ENCODE results near the gene INO80D.
"Not testable (repeated sequence)": the region's sequence is repeated elsewhere in the genome, so short reads cannot be mapped to it uniquely, and the experiment has no call there.

Gene INO80D, protein sequence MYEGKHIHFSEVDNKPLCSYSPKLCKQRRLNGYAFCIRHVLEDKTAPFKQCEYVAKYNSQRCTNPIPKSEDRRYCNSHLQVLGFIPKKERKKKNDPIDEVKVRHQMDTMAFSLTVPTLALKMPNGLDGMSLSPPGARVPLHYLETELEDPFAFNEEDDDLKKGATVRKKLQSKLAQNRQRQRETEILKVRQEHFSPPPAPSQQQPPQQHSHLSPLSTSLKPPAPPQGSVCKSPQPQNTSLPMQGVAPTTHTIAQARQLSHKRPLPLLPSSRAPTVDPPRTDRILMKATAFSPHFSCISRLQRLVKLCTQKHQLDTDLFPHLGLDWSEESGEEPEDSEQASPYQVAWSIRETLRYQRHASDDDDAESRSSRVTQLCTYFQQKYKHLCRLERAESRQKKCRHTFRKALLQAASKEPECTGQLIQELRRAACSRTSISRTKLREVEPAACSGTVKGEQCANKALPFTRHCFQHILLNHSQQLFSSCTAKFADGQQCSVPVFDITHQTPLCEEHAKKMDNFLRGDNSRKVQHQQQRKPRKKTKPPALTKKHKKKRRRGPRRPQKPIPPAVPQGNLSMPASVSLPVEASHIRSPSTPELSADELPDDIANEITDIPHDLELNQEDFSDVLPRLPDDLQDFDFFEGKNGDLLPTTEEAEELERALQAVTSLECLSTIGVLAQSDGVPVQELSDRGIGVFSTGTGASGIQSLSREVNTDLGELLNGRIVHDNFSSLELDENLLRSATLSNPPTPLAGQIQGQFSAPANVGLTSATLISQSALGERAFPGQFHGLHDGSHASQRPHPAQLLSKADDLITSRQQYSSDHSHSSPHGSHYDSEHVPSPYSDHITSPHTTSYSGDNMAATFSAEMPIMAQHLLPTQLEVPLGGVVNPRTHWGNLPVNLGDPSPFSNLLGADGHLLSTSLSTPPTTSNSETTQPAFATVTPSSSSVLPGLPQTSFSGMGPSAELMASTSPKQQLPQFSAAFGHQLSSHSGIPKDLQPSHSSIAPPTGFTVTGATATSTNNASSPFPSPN

DNA sequence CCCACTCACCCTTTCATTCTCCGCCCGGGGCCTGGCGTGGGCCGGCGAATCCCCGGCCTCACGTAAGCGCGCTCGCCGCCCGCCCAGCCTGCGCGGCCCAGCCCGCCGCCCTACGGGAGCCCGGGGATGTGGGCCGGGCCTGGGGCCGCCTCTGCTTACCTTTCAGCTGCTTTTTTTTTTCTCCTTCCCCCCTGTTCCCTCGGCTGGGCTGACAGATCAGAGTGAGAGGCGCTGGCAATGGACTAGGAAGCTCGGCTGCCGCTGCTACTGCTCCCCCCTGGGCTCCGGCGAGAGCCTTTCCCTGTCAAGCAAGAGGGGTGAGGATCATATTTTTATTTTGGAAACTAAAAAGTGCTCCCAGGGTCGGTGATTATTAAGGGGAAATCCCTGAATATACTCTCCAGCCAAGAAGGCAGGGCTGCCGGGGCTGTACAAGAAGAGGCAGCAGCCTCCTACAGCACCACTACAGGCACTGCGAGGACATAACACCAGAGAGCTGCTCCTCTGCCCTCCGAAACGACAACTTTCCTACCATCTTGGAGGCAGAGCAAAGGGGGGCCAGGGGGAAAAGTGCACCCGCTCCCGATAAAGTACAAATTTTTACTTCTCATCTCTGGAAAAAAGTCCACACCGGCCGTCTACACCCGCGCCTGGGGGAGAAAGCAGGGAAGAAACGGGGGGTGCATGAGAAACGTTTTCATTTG is at the start of gene INO80D:
Gene INO80D, minus strand, starts transcription at position 433 of the 704 bp plus-strand sequence. CDS start 23,158 bp downstream, outside the sequence.
- DNase-seq: peak; percentile 60 to 67 (median 64)

GRCh38 chr2:206127656-206128055 is 41.7 kb upstream of the INO80D start:
- no peak for DNase-seq

DNA sequence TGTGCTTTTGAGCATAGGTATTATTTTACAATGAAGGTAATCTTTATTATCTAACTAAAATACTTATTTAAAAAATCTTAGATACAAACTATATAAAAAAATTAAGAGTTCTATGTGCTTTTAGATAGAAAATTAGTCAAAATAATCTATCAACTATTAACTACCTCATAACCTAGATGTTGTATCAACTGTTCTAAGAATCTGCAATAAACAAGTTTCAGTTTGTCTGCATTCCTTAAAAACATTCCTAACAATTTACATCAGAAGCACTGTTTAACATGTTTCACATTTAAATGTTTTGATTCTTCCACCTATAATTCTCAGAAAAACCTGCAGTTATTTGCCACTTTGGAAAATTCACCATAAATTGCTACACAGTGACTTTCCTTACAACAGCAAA is 39.9 kb upstream of the INO80D start:
- no peak for DNase-seq

DNA sequence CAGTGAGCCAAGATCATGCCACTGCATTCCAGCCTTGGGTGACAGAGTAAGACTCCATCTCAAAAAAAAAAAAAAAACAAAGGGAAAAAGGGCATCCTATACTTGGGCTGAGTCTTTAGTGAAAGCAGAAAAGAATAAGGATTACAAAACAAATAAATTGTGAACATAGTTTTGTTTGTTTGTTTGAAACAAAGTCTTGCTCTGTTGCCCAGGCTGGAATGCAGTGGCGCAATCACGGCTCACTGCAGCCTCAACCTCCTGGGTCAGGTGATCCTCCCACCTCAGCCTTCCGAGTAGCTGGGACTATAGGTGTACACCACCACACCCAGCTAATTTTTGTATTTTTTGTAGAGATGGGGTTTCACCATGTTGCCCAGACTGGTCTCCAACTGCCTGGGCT is 36.6 kb upstream of the INO80D start:
- DNase-seq: not testable (repeated sequence)

DNA sequence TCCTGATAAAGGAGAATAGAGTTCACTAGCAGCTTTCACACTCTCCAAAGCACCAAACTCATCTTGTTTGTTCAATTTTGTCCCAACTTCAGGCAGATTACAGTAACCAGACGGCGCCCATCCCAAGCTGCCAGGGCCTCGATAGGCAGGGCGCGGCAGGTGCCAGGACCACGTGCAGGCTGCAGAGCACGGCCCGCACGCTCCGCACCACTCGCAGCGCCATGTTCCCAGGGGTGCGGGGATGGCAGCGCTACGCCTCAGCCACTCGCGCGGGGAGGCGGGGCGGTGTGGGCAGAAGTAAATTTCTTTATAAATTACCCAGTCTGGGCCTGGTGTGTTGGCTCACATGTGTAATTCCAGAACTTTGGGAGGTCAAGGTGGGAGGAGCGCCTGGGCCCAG is 30.3 kb upstream of the INO80D start:
- no peak for DNase-seq

DNA sequence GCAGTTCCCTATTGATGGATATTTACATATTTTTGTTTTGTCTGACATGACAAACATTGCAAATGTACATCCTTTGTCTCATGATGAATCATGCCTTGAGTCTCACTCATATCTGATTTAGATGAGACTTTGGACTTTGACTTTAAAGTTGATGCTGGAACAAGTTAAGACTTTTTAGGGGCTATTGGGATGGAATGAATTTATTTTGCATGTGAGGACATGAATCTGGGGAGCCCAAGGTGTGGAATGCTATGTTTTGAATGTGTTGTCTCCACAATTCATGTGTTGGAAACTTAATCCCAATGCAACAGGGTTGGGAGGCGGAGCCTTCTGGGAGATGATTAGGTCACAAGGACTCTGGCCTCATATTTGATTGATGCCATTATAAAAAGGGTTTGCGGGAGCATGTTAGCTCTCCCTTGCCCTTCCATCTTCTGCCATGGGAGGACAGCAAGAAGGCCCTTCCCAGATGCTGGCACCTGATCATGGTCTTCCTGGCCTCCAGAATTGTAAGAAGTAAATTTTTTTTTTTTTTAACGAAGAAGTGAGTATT is 29.1 kb upstream of the INO80D start:
- DNase-seq: no peak

- no peak for DNase-seq
Observed at GRCh38 chr2:206112846-206113547, 27.0 kb upstream of the INO80D start.

DNA sequence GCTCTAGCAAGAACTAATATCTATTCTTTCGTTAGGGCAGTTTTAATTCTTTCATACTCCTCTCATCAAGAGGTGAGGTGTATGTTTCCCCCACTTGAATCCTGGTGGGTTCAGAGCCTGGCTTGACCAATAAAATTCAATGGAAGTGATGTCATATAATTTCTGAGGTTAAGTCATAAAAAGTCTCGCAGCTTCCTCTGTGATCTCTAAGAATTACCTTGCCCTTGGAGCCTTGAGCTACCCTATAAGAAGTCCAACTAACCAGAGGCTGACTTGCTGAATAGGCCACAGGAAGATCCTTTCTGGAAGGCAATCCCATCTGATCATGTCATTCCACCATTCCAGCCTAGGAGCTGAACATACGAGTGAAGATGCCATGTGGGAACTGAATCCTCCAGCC is 26.1 kb upstream of the INO80D start:
- DNase-seq: no peak

GRCh38 chr2:206108713-206109112 is 22.7 kb upstream of the INO80D start:
- no peak for DNase-seq

- no peak for DNase-seq
Observed at GRCh38 chr2:206105541-206105940, 19.6 kb upstream of the INO80D start.

GRCh38 chr2:206105038-206105437 is 19.1 kb upstream of the INO80D start:
- no peak for DNase-seq

DNA sequence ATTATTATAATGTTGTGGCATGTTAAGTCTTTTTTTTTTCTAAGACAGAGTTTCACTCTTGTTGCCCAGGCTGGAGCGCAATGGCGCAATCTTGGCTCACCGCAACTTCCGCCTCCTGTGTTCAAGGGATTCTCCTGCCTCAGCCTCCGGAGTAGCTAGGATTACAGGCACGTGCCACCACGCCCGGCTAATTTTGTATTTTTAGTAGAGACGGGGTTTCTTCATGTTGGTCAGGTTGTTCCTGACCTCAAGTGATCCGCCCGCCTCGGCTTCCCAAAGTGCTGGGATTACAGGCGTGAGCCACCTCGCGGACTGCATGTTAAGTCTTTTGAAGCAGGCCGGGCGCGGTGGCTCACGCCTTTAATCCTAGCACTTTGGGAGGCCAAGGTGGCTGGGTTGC is 12.9 kb upstream of the INO80D start:
- DNase-seq: not testable (repeated sequence)

- DNase-seq: no peak
Observed at GRCh38 chr2:206098471-206098870, 12.5 kb upstream of the INO80D start.

- no peak for DNase-seq
Observed at GRCh38 chr2:206096876-206097275, 10.9 kb upstream of the INO80D start.

GRCh38 chr2:206095536-206096332 is 9.8 kb upstream of the INO80D start:
- DNase-seq: no peak

DNA sequence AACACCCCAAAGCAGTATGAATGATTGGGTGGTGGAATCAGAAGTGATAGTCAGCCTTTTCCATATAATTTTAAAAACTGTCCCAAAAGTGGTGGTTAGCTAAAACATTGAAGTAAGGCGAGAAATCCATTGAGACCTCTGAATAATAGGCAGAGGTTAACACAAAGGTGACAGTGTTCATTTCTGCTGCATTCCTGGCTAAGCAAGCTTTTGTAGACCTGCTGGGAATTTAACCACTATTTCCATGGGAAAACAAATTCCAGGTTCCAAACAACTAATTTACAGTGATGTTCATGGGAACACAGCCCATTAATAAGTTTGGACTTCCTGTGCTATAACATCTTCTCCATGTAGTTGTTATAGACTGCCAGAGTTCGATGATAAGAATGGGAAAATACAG is 6.3 kb upstream of the INO80D start:
- DNase-seq: no peak

DNA sequence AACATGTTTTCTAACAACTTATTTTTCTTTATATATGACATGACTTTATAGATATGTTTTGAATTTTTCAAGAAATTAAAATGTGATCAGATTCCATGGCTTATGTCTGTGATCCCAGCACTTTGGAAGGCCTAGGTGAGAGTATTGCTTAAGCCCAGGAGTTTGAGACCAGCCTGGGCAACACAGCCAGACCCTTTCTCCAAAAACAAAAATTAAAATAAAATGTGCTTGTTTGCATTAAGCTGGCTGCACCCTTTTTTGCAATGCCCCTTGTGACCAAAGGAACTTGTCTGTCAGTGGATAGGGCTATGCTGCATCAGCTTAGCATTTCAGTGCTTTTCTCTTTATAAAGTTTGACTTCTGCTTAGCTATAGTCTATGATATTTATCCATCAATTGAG is 2.3 kb upstream of the INO80D start:
- DNase-seq: no peak

DNA sequence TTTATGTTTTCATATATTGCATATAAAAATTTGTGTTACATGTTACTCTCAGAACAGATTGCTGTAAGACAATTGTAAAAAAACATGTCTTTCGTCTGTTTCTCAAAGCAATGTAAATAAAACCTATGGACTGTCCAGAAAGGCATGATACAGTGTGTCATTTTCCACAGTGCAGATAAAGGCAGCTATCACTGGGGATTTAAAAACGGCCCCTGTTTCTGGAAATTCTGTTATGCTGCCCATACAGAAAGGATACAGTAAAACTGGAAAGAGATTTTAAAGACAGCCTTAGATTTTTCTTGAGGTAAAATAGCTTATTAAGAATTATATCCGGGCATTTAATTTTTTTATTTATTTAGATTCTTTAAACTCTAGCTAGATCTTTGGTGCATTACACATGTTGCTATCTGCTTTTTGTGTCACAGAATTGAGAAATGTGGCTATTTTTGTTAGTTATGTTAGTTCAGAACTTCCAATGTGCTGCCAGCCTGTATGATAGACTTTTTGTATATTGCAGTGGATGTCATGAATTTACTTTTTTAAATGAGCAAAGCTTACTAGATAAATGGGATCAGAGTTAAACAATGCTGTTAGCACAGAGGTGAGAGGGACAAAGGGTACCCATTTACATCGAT is 859 bp upstream of the INO80D start:
- DNase-seq: no peak

- DNase-seq: peak; percentile 6 to 44 (median 25)
Observed at GRCh38 chr2:206084870-206085741, 868 bp downstream of the INO80D start.

- DNase-seq: no peak
Observed at GRCh38 chr2:206084439-206084869, 1.5 kb downstream of the INO80D start.

All from activated CD4-positive, CD25-positive, alpha-beta regulatory T cell (primary cell).